ENCODE data around the gene TRIP12. TPM values are rescaled to one million over a fixed set of nuclear protein-coding genes. Genes with fewer than 3 reads are reported as not detected.

Gene TRIP12
- total RNA-seq, 1 experiment from 2014 or later: 115 TPM

- Histone ChIP-seq H3K27me3 (replicated peaks; ENCODE audit: control insufficient read depth, insufficient read depth, low read length) (no peaks in the 10 kb centered on the region), H3K4me3 (ENCODE audit: low read depth, low read length) (no peak overlapping the region), H3K36me3 (ENCODE audit: control insufficient read depth, insufficient read depth, low read length) (no peaks in the 10 kb centered on the region), H3K9me3 (no peaks in the 10 kb centered on the region), H3K4me1 (no peaks in the 10 kb centered on the region)
- ChIA-PET CTCF (no interaction called here), POLR2A (no interaction called here)
- no peak overlapping the region for H3K4me3 Mint-ChIP-seq (ENCODE audit: unreplicated experiment)
- TF ChIP-seq CTCF (IDR thresholded peaks at IDR 0.05; ENCODE audit: insufficient read depth in 1 of 2, low read depth in 1 of 2, low read length in 1 of 2, severe bottlenecking in 1 of 2, unreplicated experiment in 1 of 2): no peak
- intact Hi-C loops (cut with micrococcal nuclease; ENCODE audit: unreplicated experiment): no loop called here
- no TSS peak for BruUV-seq (replicated peaks)
- H3K4me1 Mint-ChIP-seq (ENCODE audit: low read depth, unreplicated experiment): peaks cover 5% of the 10 kb centered on the region
- no peaks in the 10 kb centered on the region for H3K9me3 Mint-ChIP-seq (ENCODE audit: unreplicated experiment)
- DNase-seq: no peak
- no peak overlapping the region for H3K27ac Mint-ChIP-seq (ENCODE audit: unreplicated experiment)
- H3K27me3 Mint-ChIP-seq (ENCODE audit: insufficient read depth, unreplicated experiment): no peaks in the 10 kb centered on the region
- peaks cover 12% of the 10 kb centered on the region for H3K36me3 Mint-ChIP-seq (ENCODE audit: insufficient read depth, unreplicated experiment)
These were observed 39.2 kb downstream of the TRIP12 start for GRCh38 chr2:229882583-229882982.

- ChIA-PET POLR2A (no interaction called here), CTCF (no interaction called here)
- no peak for DNase-seq
- Histone ChIP-seq H3K4me1 (no peaks in the 10 kb centered on the region), H3K27me3 (replicated peaks; ENCODE audit: control insufficient read depth, insufficient read depth, low read length) (no peaks in the 10 kb centered on the region), H3K9me3 (no peaks in the 10 kb centered on the region), H3K36me3 (ENCODE audit: control insufficient read depth, insufficient read depth, low read length) (no peaks in the 10 kb centered on the region), H3K4me3 (ENCODE audit: low read depth, low read length) (no peak overlapping the region)
- H3K36me3 Mint-ChIP-seq (ENCODE audit: insufficient read depth, unreplicated experiment): peaks cover 12% of the 10 kb centered on the region
- no TSS peak for BruUV-seq (replicated peaks)
- H3K27me3 Mint-ChIP-seq (ENCODE audit: insufficient read depth, unreplicated experiment): no peaks in the 10 kb centered on the region
- intact Hi-C loops (cut with micrococcal nuclease; ENCODE audit: unreplicated experiment): no loop called here
- no peak overlapping the region for H3K27ac Mint-ChIP-seq (ENCODE audit: unreplicated experiment)
- H3K4me1 Mint-ChIP-seq (ENCODE audit: low read depth, unreplicated experiment): no peaks in the 10 kb centered on the region
- TF ChIP-seq CTCF (IDR thresholded peaks at IDR 0.05; ENCODE audit: insufficient read depth in 1 of 2, low read depth in 1 of 2, low read length in 1 of 2, severe bottlenecking in 1 of 2, unreplicated experiment in 1 of 2): no peak
- no peak overlapping the region for H3K4me3 Mint-ChIP-seq (ENCODE audit: unreplicated experiment)
- no peaks in the 10 kb centered on the region for H3K9me3 Mint-ChIP-seq (ENCODE audit: unreplicated experiment)
These were observed 40.8 kb downstream of the TRIP12 start for GRCh38 chr2:229880892-229881586.

GRCh38 chr2:229879191-229879950 lies 42.4 kb downstream of the TRIP12 start:
- intact Hi-C loops (cut with micrococcal nuclease; ENCODE audit: unreplicated experiment): no loop called here
- Histone ChIP-seq H3K36me3 (ENCODE audit: control insufficient read depth, insufficient read depth, low read length) (no peaks in the 10 kb centered on the region), H3K4me1 (no peaks in the 10 kb centered on the region), H3K27me3 (replicated peaks; ENCODE audit: control insufficient read depth, insufficient read depth, low read length) (no peaks in the 10 kb centered on the region), H3K4me3 (ENCODE audit: low read depth, low read length) (no peak overlapping the region), H3K9me3 (no peaks in the 10 kb centered on the region)
- H3K27me3 Mint-ChIP-seq (ENCODE audit: insufficient read depth, unreplicated experiment): no peaks in the 10 kb centered on the region
- BruUV-seq (replicated peaks): TSS peak; percentile 31
- H3K4me3 Mint-ChIP-seq (ENCODE audit: unreplicated experiment): no peak overlapping the region
- TF ChIP-seq CTCF (IDR thresholded peaks at IDR 0.05; ENCODE audit: insufficient read depth in 1 of 2, low read depth in 1 of 2, low read length in 1 of 2, severe bottlenecking in 1 of 2, unreplicated experiment in 1 of 2): no peak
- no peak for DNase-seq
- H3K9me3 Mint-ChIP-seq (ENCODE audit: unreplicated experiment): no peaks in the 10 kb centered on the region
- ChIA-PET CTCF (no interaction called here), POLR2A (no interaction called here)
- no peaks in the 10 kb centered on the region for H3K4me1 Mint-ChIP-seq (ENCODE audit: low read depth, unreplicated experiment)
- peaks cover 18% of the 10 kb centered on the region for H3K36me3 Mint-ChIP-seq (ENCODE audit: insufficient read depth, unreplicated experiment)
- no peak overlapping the region for H3K27ac Mint-ChIP-seq (ENCODE audit: unreplicated experiment)
